Inferior parietal cortex (tissue), 1 donor: ENCODE data around the gene SHF.
"Not testable (repeated sequence)": the region's sequence is repeated elsewhere in the genome, so short reads cannot be mapped to it uniquely, and the experiment has no call there.

Experiments used
- DNase-seq: peaks from one replicate; pipeline ENCODE4 v3.0.0-alpha.2; 2016; ENCODE audit errors: extremely low spot score

Gene SHF

GRCh38 chr15:45147606-45148005 lies 40.2 kb downstream of the SHF start:
- DNase-seq, result no peak

GRCh38 chr15:45146405-45146804 lies 41.4 kb downstream of the SHF start:
- DNase-seq, result no peak

GRCh38 chr15:45144775-45145174 lies 43.0 kb downstream of the SHF start:
- no peak for DNase-seq

- DNase-seq, result no peak
These were observed 43.8 kb downstream of the SHF start for GRCh38 chr15:45143946-45144345.

- no peak for DNase-seq
These were observed 44.7 kb downstream of the SHF start for GRCh38 chr15:45143056-45143455.

GRCh38 chr15:45141386-45141785 lies 46.4 kb downstream of the SHF start:
- no peak for DNase-seq

GRCh38 chr15:45140557-45141250 lies 47.1 kb downstream of the SHF start:
- no peak for DNase-seq

- no peak for DNase-seq
These were observed 48.0 kb downstream of the SHF start for GRCh38 chr15:45139770-45140169.

- no peak for DNase-seq
These were observed 48.7 kb downstream of the SHF start for GRCh38 chr15:45138814-45139765.

- DNase-seq, result no peak
These were observed 50.1 kb downstream of the SHF start for GRCh38 chr15:45137703-45138102.

GRCh38 chr15:45136378-45136764 lies 51.4 kb downstream of the SHF start:
- DNase-seq, result no peak

GRCh38 chr15:45135705-45136377 lies 51.9 kb downstream of the SHF start:
- not testable (repeated sequence) for DNase-seq

- no peak for DNase-seq
These were observed 52.8 kb downstream of the SHF start for GRCh38 chr15:45134682-45135604.

GRCh38 chr15:45134046-45134445 lies 53.7 kb downstream of the SHF start:
- DNase-seq, result no peak

- DNase-seq, result no peak
These were observed 54.2 kb downstream of the SHF start for GRCh38 chr15:45133561-45133920.

- no peak for DNase-seq
These were observed 54.8 kb downstream of the SHF start for GRCh38 chr15:45132844-45133560.

- DNase-seq, result no peak
These were observed 56.3 kb downstream of the SHF start for GRCh38 chr15:45131510-45131909.

- no peak for DNase-seq
These were observed 57.3 kb downstream of the SHF start for GRCh38 chr15:45130291-45131000.

GRCh38 chr15:45129651-45130129 lies 58.1 kb downstream of the SHF start, which contains the start of the genes DUOX1 and DUOXA1:
Gene DUOX1, plus strand, starts transcription at chr15:45129994. Its CDS starts 1,973 bp downstream, at chr15:45131967.
Gene DUOXA1, minus strand, starts transcription at chr15:45129879. Its CDS starts 6,865 bp downstream, at chr15:45123014.
- DNase-seq, result no peak
